Keratinocyte (primary cell): ENCODE data around the gene GFRA4. TPM values are rescaled to one million over a fixed set of nuclear protein-coding genes. Genes with fewer than 3 reads are reported as not detected.

ENCODE experiments used
- DNase-seq: peaks from one replicate; pipeline ENCODE4 v3.0.0-alpha.2; 2011; ENCODE audit warnings: low read depth, missing footprints, low spot score
- FAIRE-seq: peaks from 2 replicates; lab custom pipeline; 2011; peaks lifted over from hg19 to GRCh38; lab: Jason Lieb, UNC
- H2AFZ ChIP-seq: 2 replicates; pipeline ENCODE4 v1.6.0; 2012; ENCODE audit warnings: low read length, control low read depth, inconsistent platforms; ENCODE audit not compliant: control insufficient read depth
- H3K27ac ChIP-seq: 2 replicates; pipeline ENCODE4 v1.5.1; 2011; ENCODE audit warnings: low read length; ENCODE audit not compliant: control insufficient read depth, insufficient read depth
- H3K27me3 ChIP-seq: 3 replicates; pipeline ENCODE4 v1.6.0; 2011; ENCODE audit warnings: low read length; ENCODE audit not compliant: control insufficient read depth, insufficient read depth; ENCODE audit errors: extremely low read depth
- H3K36me3 ChIP-seq, 2 experiments: 2 replicates in 1 of 2; 3 replicates in 1 of 2; pipeline ENCODE4 v1.5.1; 2011; ENCODE audit warnings: low read length in 2 of 2, mild to moderate bottlenecking in 1 of 2; ENCODE audit not compliant: control insufficient read depth in 2 of 2, insufficient read depth in 2 of 2; ENCODE audit errors: extremely low read depth in 1 of 2
- H3K4me1 ChIP-seq: 3 replicates; pipeline ENCODE4 v1.5.1; 2011; ENCODE audit warnings: low read length; ENCODE audit not compliant: control insufficient read depth, insufficient read depth; ENCODE audit errors: extremely low read depth
- H3K4me2 ChIP-seq: 3 replicates; pipeline ENCODE4 v1.6.0; 2011; ENCODE audit warnings: low read depth, low read length; ENCODE audit not compliant: control insufficient read depth, insufficient read depth; ENCODE audit errors: extremely low read depth
- H3K4me3 ChIP-seq, 3 experiments: fragments of 200-600 bp in 1 of 3; sonication (generic) in 1 of 3; 2 replicates in 2 of 3; 3 replicates in 1 of 3; pipeline ENCODE4 v1.5.1; 2011 to 2016; ENCODE audit warnings: low read length in 3 of 3, mild to moderate bottlenecking in 3 of 3, control low read depth in 2 of 3, inconsistent platforms in 1 of 3, low read depth in 1 of 3, mixed read lengths in 1 of 3, mixed run types in 1 of 3, moderate library complexity in 1 of 3; ENCODE audit not compliant: control insufficient read depth in 2 of 3, insufficient read depth in 2 of 3; ENCODE audit errors: extremely low read depth in 1 of 3
- H3K79me2 ChIP-seq: 2 replicates; pipeline ENCODE4 v1.6.0; 2012; ENCODE audit warnings: low read length; ENCODE audit not compliant: control insufficient read depth, insufficient read depth
- H3K9ac ChIP-seq: 3 replicates; pipeline ENCODE4 v1.6.0; 2011; ENCODE audit warnings: low read length; ENCODE audit not compliant: control insufficient read depth, insufficient read depth; ENCODE audit errors: extremely low read depth
- H3K9me1 ChIP-seq: 3 replicates; pipeline ENCODE4 v1.6.0; 2011; ENCODE audit warnings: low read length; ENCODE audit not compliant: control insufficient read depth, insufficient read depth; ENCODE audit errors: extremely low read depth
- H3K9me3 ChIP-seq: 2 replicates; pipeline ENCODE4 v1.5.1; 2012; ENCODE audit warnings: low read depth, low read length; ENCODE audit not compliant: control insufficient read depth
- H4K20me1 ChIP-seq: 3 replicates; pipeline ENCODE4 v1.6.0; 2011; ENCODE audit warnings: low read length; ENCODE audit not compliant: control insufficient read depth, insufficient read depth; ENCODE audit errors: extremely low read depth
- EZH2 ChIP-seq: IDR thresholded peaks from one replicate; pipeline ENCODE4 v1.6.1; 2012; ENCODE audit warnings: inconsistent platforms, mild to moderate bottlenecking, low read length, moderate library complexity
- dilution Hi-C: fragments of 300-500 bp; cut with MboI; formaldehyde crosslinking; loops from one replicate; pipeline ENCODE4 v1.7.0; 2020; ENCODE audit warnings: low sequenced_read_pairs; ENCODE audit not compliant: extremely low pct_ligation_motif_present
- polyA plus RNA-seq, 5 experiments: library from polyadenylated mRNA; depleted of rRNA in 3 of 5; stranded (reverse) in 3 of 5; stranded (forward) in 1 of 5; unstranded in 1 of 5; fragments of >200 nt; gene quantifications; 1 replicate in 1 of 5; 2 replicates in 3 of 5; 3 replicates in 1 of 5; pipeline versions ENCODE4 v1.2.1 to v1.2.3, GENCODE V29; 2011 to 2012; ENCODE audit warnings: missing spikeins in 2 of 5, low read depth in 1 of 5, low replicate concordance in 1 of 5
- TF ChIP-seq, protein P1 (sequence below), 3 experiments: IDR thresholded peaks in 1 of 3; conservative IDR thresholded peaks in 1 of 3; optimal IDR thresholded peaks in 1 of 3; 2 replicates in 2 of 3; 3 replicates in 1 of 3; pipeline versions ENCODE3 to v1.5.1; 2011; ENCODE audit warnings: low read length in 3 of 3, mild to moderate bottlenecking in 3 of 3, moderate library complexity in 2 of 3, control low read depth in 1 of 3, inconsistent platforms in 1 of 3; ENCODE audit not compliant: insufficient read depth in 2 of 3; ENCODE audit errors: extremely low read depth in 1 of 3

The GFRA4 gene
- polyA plus RNA-seq, 1 donor (not counting 4 experiments of a cell fraction or from before 2014, with no cell fraction given): not detected

DNA sequence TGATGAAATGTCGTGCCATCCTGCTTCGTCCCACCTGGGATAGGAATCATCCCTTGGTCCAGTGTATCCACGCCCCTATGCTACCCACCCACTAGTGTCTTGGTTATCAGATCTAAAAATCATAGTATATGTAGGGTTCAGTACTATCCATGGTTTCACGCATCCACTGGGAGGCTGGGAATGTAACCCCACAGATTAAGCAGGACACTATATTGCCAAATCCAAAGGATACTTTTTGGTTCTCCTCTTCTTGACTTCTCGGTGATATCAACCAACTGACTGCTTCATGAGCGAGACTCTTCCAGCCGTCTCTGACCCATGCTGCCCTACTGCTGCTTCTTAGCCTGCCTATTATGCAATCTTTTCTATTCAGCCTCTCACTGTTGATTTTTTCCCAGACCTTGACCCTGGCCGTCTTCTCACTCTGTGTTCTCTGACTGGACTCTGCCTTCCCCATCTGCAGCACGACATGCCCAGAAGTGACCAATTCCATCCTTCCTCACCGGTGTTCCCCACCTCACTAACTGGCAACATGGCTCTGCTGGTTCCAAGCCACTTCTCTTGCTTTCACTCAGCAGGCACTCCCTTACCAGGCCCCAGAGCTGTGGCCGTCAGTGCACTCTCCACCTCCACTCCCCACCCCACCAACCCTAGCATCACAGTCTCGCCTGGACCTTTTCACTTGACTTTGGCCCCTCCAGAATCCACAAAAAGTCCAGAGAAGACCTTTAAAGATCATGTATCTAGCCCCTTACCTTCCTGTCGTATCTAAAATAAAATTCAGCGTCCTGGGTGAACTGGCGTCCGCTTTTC is 34.5 kb downstream of the GFRA4 start:
- FAIRE-seq: no peak
- H2AFZ ChIP-seq: no peak overlapping the region
- H3K36me3 ChIP-seq: peaks cover 4 to 8% of the 10 kb centered on the region in 2 experiments
- dilution Hi-C loops: no loop called here
- H4K20me1 ChIP-seq: no peaks in the 10 kb centered on the region
- no peak overlapping the region for H3K4me3 ChIP-seq
- H3K9me1 ChIP-seq: peaks cover 4% of the 10 kb centered on the region
- H3K4me2 ChIP-seq: no peak overlapping the region
- no peaks in the 10 kb centered on the region for H3K27me3 ChIP-seq
- H3K4me1 ChIP-seq: no peaks in the 10 kb centered on the region
- H3K79me2 ChIP-seq: no peaks in the 10 kb centered on the region
- H3K9ac ChIP-seq: no peak overlapping the region
- TF ChIP-seq, protein P1, sequence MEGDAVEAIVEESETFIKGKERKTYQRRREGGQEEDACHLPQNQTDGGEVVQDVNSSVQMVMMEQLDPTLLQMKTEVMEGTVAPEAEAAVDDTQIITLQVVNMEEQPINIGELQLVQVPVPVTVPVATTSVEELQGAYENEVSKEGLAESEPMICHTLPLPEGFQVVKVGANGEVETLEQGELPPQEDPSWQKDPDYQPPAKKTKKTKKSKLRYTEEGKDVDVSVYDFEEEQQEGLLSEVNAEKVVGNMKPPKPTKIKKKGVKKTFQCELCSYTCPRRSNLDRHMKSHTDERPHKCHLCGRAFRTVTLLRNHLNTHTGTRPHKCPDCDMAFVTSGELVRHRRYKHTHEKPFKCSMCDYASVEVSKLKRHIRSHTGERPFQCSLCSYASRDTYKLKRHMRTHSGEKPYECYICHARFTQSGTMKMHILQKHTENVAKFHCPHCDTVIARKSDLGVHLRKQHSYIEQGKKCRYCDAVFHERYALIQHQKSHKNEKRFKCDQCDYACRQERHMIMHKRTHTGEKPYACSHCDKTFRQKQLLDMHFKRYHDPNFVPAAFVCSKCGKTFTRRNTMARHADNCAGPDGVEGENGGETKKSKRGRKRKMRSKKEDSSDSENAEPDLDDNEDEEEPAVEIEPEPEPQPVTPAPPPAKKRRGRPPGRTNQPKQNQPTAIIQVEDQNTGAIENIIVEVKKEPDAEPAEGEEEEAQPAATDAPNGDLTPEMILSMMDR (optimal IDR thresholded peaks at IDR 0.05 in 1 of 3, IDR thresholded peaks at IDR 0.05 in 1 of 3, conservative IDR thresholded peaks at IDR 0.05 in 1 of 3; ENCODE audit: extremely low read depth in 1 of 3, insufficient read depth in 2 of 3, low read length in 3 of 3): no peak
- no peak for TF ChIP-seq EZH2
- H3K9me3 ChIP-seq: no peaks in the 10 kb centered on the region
- no peak overlapping the region for H3K27ac ChIP-seq
- no peak for DNase-seq

DNA sequence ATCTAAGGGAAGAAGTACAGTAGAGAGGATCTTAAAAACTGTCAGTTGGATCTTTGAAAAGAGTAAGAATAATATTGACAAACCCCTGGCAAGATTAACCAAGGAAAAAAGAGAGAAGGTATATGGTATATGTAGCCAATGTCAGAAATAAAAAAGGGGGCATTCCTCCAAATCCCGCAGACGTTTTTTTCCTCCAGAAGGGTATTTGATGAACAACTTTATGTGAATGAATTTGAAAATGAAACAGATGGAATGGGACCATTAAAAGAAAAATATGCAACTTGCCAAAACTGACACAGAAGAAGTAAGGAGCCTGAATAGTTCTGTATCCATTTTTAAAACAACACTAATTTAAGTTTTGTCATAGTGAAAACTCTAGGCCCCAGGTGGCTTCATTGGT is 35.7 kb downstream of the GFRA4 start:
- H3K4me2 ChIP-seq: no peak overlapping the region
- H4K20me1 ChIP-seq: no peaks in the 10 kb centered on the region
- H3K4me1 ChIP-seq: no peaks in the 10 kb centered on the region
- H3K9me1 ChIP-seq: peaks cover 4% of the 10 kb centered on the region
- DNase-seq: no peak
- no peaks in the 10 kb centered on the region for H3K27me3 ChIP-seq
- TF ChIP-seq, protein P1 (optimal IDR thresholded peaks at IDR 0.05 in 1 of 3, IDR thresholded peaks at IDR 0.05 in 1 of 3, conservative IDR thresholded peaks at IDR 0.05 in 1 of 3; ENCODE audit: extremely low read depth in 1 of 3, insufficient read depth in 2 of 3, low read length in 3 of 3): no peak
- no peak for TF ChIP-seq EZH2
- no peak overlapping the region for H3K4me3 ChIP-seq
- H3K79me2 ChIP-seq: no peaks in the 10 kb centered on the region
- H2AFZ ChIP-seq: no peak overlapping the region
- no peak overlapping the region for H3K27ac ChIP-seq
- FAIRE-seq: no peak
- no peak overlapping the region for H3K9ac ChIP-seq
- H3K36me3 ChIP-seq: peaks cover 4 to 8% of the 10 kb centered on the region in 2 experiments
- no peaks in the 10 kb centered on the region for H3K9me3 ChIP-seq
- dilution Hi-C loops: no loop called here
